GM18520 (cell line): ENCODE measurements around the gene UGP2.
"Not testable (repeated sequence)": the region's sequence is repeated elsewhere in the genome, so short reads cannot be mapped to it uniquely, and the experiment has no call there.

ENCODE experiments used
- ATAC-seq: cut with Tn5 transposase; IDR thresholded peaks from one replicate; pipeline ENCODE4 v1.9.1; 2021; ENCODE audit not compliant: unreplicated experiment

The UGP2 gene

DNA sequence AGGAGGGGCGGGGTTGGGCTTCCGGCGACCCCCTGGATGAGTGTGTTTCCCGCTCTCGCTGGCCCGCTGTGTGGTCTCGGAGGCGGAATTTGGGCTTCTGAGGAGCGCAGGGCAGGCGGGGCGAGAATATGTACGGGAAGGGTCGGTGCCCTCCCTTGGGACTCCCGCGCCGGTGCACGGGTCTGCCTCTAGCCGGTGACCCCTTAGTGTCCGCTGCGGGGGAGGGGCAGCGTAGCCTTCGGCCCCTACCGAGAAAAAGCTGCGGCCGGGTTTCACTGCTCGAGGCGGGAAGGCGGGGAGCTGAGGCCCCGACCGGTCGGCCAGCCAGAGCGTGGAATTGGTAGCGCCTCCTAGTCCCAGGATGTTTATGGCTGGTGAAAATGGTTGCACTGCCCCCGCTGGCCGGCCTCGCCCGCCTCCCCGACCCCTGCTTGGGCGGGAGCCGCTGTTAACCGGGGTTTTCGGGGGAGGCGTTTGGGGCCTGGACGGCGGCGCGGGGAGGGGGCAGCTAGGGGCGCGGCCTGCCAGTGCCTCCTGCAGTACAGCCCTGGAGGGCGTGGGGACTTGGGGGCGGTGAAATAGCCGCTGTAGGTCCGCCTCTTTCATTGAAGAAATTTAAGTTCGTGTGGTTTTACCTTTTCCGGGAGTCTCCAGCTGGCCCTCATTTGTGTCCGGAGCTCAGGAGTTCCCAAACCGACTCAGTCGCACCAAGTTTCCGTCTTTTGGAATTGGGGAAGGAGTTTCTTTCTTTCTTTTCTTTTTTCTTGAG is at the start of gene UGP2:
Gene UGP2, plus strand, starts transcription at position 643 of the 769 bp plus-strand sequence. CDS start 290 bp downstream, outside the sequence.
- peak; percentile 44 for ATAC-seq

DNA sequence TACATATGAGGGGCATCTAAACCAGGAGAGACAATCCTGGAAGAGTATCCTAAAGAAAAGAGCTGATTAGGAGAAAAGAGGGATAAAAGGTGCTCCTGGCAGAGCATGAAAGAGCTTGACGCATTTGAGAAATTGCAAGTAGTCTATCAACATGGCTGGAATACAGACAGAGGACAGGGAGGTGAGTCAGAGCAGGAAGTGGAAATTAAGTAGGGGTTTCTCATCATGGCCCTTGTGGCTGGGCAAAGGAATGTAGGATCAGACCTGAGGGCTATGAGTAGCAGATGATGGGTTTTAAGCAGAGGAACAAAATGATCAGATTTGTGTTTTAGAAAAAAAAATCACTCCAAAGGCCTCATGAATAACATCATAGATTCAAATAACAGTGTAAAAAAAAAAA is 49.2 kb upstream of the UGP2 start:
- no peak for ATAC-seq

DNA sequence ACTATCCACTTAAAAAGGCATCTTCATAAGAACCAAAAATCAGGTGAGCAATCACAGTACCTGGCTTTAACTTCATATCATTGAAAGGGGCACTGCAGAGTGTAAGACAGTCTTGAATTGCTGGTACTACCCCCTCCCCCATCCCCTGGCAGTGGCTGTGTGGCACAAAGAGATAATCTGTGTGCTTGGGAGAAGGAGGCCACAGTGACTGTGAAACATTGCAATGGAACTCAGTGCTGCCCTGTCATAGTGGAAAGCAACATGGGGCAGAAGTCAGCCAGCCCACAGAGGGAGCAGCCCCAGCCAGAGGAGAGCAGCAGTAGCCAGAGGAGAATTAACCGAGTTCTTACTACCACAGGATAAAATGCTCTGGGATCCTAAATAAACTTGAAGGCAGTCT is 45.3 kb upstream of the UGP2 start:
- ATAC-seq = no peak

DNA sequence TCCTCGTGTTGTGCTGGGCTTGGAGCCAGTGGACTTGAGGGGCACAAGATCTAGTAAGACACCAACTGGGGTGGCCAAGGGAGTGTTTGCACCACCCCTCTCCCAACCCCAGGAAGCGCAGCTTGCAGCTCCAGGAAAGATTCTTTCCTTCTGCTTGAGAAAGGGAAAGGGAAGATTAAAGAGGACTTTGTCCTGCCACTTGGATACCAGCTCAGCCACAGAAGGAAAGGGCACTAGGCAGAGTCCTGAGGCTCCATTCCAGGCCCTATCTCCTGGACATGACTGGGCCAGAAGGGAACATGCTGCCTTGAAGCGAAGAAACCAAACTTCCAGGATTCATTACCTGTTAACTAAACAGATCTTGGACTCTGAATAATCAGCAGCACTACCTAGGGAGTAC is 44.9 kb upstream of the UGP2 start:
- ATAC-seq = no peak

DNA sequence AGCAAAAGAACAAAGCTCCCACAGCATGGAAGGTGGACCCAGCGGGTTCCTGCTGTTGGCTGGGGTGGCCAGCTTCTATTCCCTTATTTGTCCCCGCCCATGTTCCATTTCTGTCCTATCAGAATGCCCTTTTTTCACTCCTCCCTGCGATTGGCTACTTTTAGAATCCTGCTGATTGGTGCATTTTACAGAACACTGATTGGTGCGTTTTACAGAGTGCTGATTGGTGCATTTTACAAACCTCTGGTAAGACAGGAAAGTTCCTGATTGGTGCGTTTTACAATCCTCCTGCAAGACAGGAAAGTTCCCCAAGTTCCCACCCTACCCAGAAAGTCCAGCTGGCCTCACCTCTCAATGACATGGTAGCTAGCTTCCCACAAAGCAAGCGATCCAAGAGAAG is 40.2 kb upstream of the UGP2 start:
- no peak for ATAC-seq

DNA sequence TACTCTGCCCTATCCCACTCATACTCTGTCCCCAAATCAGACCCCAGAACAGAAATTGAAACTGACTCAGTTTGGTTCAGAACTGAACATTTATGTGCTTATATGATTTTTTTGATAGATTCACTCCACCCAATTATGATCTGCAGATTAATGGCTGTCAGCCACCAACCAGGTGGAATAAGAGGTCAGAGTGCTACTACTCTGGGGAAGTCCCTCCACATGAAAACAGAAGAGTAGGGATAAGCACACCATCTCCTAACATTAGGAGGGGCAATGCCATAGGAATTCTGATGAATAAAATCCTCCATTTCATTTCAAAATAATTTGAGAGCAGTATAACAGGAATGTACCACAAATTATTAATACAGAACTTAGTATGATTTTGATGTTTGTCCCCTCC is 36.3 kb upstream of the UGP2 start:
- no peak for ATAC-seq

DNA sequence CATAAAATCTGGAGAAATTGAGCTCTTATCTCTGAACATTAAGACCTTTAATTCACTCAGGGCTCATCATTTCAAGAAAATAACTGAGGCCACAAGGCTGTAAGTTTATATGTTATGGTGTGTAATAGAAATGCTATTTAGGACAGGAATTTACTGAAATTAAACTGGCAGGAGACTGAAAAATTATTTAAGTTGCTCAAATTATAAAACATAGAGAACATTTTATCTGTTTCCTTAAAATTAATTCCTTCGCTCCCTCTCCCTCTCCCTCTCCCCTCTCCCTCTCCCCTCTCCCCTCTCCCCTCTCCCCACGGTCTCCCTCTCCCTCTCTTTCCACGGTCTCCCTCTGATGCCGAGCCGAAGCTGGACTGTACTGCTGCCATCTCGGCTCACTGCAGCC is 33.7 kb upstream of the UGP2 start:
- not testable (repeated sequence) for ATAC-seq

DNA sequence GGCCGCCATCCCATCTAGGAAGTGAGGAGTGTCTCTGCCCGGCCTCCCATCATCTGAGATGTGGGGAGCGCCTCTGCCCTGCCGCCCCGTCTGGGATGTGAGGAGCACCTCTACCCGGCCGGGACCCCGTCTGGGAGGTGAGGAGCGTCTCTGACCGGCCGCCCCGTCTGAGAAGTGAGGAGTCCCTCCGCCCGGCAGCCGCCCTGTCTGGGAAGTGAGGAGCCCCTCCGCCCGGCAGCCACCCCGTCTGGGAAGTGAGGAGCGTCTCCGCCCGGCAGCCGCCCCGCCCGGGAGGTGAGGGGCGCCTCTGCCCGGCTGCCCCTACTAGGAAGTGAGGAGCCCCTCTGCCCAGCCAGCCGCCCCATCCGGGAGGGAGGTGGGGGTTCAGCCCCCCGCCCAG is 32.8 kb upstream of the UGP2 start:
- not testable (repeated sequence) for ATAC-seq

DNA sequence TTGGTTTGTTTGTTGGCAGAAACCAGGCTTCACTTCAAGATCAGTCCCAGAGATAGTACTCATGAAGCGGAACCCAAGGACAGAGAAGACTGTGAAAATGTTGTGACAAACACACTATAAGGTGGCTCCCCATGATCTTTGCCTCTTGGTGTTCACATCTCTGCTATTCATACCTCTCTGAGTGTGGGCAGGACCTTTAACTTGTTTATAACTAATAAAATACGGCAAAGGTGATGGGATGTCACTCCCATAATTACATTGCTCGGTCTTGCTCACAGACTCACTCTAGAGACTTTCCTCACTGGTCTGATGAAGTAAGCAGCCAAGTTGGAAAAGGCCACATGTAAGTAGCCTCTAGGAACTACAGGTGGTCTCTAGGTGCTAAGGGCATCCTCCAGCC is 30.6 kb upstream of the UGP2 start:
- ATAC-seq = no peak

DNA sequence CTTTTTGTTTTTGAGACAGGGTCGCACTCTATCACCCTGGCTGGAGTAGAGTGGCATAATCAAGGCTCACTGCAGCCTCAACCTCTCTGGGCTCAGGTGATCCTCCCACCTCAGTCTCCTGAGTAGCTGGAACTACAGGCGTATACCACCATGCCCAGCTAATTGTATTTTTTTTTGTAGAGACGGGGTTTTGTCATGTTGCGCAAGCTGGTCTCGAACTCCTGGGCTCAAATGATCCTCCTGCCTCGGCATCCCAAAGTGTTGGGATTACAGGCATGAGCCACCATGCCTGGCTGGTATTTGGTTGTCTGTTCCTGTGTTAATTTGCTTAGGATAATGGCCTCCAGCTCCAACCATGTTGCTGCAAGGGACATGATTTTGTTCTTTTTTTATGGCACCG is 29.8 kb upstream of the UGP2 start:
- ATAC-seq = not testable (repeated sequence)

DNA sequence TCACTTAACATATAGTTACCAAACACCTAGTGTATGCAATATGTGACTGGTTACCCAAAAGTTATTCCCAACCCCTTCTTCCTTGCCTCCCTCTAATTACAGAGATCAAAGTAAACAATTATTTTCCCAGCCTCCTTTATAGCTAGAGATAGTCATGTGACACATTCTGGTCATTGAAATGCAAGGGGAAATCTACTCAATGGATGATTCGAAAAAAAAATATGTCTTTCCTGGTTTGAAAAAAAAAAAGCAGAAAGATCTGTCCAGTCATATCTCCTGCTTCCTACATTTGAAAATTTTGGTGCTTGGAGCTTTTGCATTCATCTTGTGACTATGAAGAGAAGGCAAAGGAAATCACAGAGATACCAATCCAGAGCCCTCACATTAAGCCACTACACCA is 27.6 kb upstream of the UGP2 start:
- ATAC-seq = no peak

DNA sequence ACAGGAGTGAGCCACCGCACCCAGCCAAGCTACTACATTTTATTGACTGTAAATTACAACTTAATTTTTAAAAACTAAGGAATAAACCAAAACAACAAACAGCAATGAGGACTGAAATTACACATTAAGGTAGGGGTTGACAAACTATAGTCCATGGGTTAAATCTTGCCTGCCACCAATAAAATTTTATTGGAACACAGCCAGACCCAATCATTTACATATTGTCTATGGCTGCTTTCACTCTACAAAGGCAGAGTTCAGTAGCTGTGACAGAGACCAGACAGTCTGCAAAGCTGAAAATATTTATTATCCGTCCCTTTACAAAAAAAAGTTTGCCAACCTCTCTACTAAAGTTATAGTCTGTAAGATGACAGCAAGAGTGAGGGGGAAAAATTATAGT is 24.3 kb upstream of the UGP2 start:
- ATAC-seq = no peak

DNA sequence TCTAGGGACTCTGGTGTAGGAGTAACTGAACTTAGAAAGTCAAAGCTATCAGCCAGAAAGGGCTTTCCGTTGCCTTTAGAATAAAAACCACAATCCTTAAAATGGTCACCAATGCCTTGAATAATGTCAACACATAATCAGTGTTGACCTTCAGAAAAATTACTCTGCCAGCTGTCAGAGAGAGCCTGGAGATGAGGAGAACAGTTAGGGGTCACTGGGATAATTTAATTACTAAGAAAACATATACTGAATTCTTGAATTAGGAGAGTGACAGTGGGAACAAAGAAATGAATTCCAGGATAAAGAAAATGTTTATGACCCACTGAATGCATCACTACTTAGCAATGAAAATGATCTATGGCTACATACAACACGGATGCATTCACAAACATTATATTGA is 23.4 kb upstream of the UGP2 start:
- ATAC-seq = no peak

DNA sequence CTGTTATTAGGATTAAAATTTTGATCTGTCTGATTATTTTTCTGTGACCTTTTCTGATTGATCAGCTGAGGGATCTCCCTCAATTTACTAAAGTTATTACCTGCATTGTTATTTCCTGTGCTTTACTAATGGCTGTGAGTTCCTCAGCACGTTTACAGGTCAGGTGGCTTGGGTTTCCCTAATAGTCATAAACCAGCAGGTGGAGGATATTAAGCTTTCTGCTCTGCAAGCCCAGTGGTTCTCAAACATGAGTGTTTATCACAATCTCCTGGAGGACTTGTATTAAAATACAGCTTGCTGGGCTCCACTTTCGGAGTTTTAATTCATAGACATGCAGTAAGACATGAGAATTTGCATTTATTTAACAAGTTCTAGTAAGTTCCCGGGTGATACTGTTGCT is 22.4 kb upstream of the UGP2 start:
- no peak for ATAC-seq

DNA sequence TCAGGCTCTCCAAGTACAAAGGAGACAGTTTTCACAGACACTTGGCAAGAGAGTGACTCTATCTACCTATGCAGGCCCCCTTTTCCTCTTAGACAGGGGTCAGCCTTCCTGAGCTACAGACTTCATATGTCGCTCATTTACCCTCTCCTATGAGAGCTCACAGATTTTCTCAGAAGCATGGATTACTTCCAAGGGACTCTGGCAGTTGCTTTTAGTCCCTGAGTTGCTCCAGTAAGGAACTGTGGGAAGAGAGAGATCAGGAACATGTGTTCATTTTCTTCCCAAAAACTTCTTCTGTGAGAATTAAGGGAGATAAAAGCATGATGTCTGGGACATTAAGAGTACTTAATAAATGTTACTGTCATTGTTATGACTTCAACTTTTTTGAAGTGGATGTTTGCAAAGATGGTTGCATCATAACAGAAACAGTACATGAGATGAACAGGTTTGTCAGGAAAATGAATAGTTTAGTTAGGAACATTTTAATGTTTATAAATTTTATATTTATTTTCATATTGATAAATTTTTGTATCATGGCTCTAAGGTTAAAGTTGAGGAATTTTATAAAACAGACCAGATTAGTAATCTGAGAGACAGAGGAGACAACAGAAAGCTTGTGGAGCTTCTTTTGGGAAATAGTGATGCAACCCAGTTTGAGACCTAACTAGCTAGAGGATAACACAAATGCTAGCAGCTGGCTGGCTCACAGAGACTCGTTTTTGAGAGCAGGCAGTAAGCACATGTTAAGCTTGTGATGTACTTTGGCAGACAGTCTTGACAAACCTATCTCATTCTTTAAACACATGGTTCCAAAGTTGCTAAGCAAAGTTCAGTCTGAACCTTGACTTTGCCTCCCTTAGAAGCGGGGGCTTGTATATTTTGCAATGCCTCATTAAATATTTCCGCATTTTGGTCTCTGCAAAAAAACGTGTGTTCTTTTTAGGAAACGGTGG is 21.7 kb upstream of the UGP2 start:
- ATAC-seq = no peak

DNA sequence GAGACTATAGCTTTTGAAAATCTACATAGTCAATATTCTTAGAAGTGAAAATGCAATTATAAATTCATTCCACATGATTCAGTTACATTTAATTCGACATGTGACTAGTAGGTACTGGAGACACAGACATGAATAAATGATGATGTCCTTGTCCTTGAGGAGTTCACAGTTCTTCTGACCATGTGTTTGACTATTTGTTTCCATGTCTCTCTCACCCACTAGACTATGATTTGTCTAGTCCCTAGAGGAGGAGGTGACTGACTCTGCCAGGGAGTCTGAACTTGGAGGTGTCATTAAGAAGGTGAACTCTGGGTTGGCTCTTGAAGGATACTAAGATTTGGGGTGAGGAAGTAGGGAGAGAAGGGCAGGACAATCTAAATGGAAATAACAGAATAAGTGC is 20.7 kb upstream of the UGP2 start:
- ATAC-seq = no peak

DNA sequence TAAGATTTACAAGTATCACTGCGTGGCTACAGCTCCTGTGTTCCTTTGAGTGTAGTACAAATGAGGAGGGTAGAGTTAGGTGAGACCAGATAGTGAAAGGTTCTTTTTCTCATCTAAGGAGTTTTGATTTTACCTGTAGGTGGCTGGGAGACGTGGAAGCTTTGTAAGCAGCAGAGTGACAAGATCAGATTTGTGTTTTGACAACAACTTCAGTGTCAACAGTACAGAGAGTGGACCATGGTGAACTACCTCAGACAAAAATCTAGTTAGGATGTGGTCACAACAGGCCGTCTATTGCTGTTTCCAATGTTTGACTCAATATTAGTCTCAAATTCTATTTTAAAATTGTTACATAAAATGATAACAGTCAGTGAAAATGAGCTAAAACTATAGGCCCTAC is 20.3 kb upstream of the UGP2 start:
- ATAC-seq = no peak

DNA sequence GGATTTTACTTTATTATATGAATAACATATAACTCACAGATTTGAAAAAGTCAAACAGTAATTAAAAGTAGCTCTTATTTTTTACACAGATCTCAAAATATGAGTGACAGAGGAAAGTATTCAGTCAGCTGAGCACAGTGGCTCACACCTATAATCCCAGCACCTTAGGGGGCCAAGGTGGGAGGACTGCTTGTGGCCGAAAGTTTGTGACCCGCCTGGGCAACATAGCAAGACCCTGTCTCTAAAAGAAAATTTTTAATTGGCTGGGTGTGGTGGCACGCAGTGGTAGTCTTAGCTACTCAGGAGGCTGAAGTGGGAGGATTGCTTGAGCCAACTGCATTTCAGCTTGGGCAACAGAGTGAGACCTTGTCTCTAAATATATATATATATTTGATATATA is 19.2 kb upstream of the UGP2 start:
- no peak for ATAC-seq

DNA sequence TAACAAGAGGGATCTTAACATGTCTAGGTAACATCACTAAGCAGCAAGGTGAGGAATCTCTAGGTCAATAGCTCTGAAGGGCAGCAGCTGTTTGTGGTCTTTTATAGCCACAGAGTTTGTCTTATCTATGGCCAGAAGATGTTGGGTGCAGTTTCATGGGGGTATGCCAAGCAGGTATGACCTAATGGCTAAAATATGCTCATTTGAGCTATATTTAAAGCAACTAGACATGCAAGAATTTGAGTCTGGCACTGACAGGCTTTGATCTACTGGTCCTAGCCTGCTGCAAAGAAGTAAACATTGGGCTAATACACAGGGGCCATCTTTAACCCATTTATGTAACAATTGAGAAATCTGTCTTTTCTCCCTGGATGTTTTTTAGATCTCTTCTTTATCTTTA is 13.9 kb upstream of the UGP2 start:
- no peak for ATAC-seq

DNA sequence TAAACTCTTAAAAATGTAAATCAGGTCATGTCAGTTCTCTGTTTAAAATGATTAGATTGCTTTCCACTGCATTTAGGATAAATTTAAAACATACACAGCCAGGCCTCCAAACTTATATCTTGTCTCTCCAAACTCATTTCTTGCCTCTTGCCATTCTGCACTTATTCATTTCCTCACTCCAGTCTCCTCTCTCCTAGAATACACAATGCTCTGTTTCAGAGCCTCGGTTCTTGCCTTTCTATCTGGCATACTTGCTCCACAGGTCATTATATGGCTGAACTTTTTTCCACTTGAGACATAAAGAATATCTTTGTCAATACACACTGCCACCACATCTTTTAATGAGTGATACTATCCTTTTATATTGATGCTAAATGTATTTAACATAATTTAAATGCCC is 10.5 kb upstream of the UGP2 start:
- ATAC-seq = no peak

DNA sequence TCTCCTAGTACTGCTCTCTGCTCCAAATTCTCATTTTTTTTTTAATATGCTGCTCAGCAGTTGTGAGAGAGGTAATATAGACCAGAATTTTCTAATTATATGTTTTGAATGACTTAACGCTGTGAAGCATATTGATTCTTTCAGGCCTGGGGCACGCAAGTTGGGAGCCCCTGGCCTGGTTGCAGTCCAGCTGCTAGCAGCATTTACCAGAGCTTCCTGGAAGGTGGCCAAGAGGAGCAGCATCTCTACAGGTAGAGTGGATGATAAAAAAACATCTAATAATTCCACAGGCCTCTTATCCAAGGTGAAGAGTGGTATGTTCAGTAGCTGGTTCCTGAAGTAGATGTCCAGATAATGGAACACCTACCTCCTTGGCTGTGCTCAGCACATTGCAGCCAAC is 7.3 kb upstream of the UGP2 start:
- no peak for ATAC-seq

DNA sequence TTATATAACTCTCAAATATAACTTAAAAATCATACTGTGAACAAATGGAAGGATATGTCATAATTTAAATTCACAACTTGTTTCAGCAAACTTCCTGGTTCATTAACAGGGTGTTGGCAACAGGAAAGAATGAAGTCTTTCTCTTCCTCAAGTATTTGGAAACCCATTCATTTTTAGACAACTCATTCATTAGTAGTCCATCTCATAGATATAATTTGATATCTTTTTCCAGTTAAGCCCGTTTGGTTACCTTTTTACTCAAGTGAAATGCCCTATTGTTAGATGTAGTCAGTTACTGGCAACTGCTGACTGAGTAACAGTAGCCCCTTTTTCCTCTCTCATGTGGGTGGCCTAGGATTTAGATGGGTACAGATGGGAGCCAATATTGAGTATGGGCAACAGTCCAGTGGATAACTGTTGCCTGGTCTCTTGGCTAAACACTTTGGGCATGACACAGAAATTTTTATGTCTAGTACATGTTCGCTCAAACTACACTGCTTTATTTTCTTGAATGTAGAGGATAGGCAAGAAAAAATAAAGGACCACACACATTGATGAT is 4.6 kb upstream of the UGP2 start:
- no peak for ATAC-seq
